Neuronal stem cell (in vitro differentiated cells): ENCODE results near the gene ARHGAP28.

Experiments used
- DNase-seq: peaks from one replicate; pipeline ENCODE4 v3.0.0-alpha.2; 2013; ENCODE audit warnings: low spot score
- H2AFZ ChIP-seq: one replicate; pipeline ENCODE4 v1.6.1; 2013; ENCODE audit warnings: mild to moderate bottlenecking, low read length, inconsistent platforms
- H2AK5ac ChIP-seq: 2 replicates; pipeline ENCODE4 v1.6.1; 2013; ENCODE audit warnings: low read depth, mild to moderate bottlenecking, inconsistent platforms, low read length, moderate library complexity, mixed read lengths
- H2BK120ac ChIP-seq: 2 replicates; pipeline ENCODE4 v1.6.1; 2013; ENCODE audit warnings: low read depth, mild to moderate bottlenecking, inconsistent platforms, low read length, moderate library complexity, mixed read lengths
- H2BK12ac ChIP-seq: one replicate; pipeline ENCODE4 v1.6.1; 2013; ENCODE audit warnings: low read length, inconsistent platforms
- H2BK15ac ChIP-seq: 2 replicates; pipeline ENCODE4 v1.6.1; 2013; ENCODE audit warnings: mild to moderate bottlenecking, low read length, inconsistent platforms, mixed read lengths
- H2BK5ac ChIP-seq: one replicate; pipeline ENCODE4 v1.6.1; 2013; ENCODE audit warnings: inconsistent platforms, mild to moderate bottlenecking, low read length, moderate library complexity
- H3K14ac ChIP-seq: one replicate; pipeline ENCODE4 v1.6.1; 2013; ENCODE audit warnings: low read length, inconsistent platforms
- H3K18ac ChIP-seq: 2 replicates; pipeline ENCODE4 v1.6.1; 2013; ENCODE audit warnings: low read length, inconsistent platforms
- H3K23ac ChIP-seq: 2 replicates; pipeline ENCODE4 v1.6.1; 2013; ENCODE audit warnings: low read depth, mild to moderate bottlenecking, mixed read lengths, low read length, inconsistent platforms; ENCODE audit not compliant: poor library complexity
- H3K27ac ChIP-seq: replicated peaks from 3 replicates; pipeline ENCODE4 v1.5.1; 2013; ENCODE audit warnings: low read length, inconsistent platforms
- H3K27me3 ChIP-seq, 3 experiments: 2 replicates each; pipeline ENCODE4 v1.6.1; 2013; ENCODE audit warnings: low read length in 3 of 3, mild to moderate bottlenecking in 2 of 3, inconsistent platforms in 1 of 3, low read depth in 1 of 3, mixed read lengths in 1 of 3, moderate library complexity in 1 of 3; ENCODE audit not compliant: control insufficient read depth in 3 of 3, insufficient read depth in 3 of 3
- H3K36me3 ChIP-seq, 2 donors: replicated peaks in 1 of 2; 2 replicates each; pipeline ENCODE4 v1.6.1; 2013; ENCODE audit warnings: low read length in 2 of 2; ENCODE audit not compliant: control insufficient read depth in 2 of 2, insufficient read depth in 2 of 2
- H3K4ac ChIP-seq: 2 replicates; pipeline ENCODE4 v1.6.1; 2013; ENCODE audit warnings: inconsistent platforms, mild to moderate bottlenecking, low read length, moderate library complexity
- H3K4me1 ChIP-seq, 2 donors: 1 replicate in 1 of 2; 2 replicates in 1 of 2; pipeline ENCODE4 v1.6.1; 2013; ENCODE audit warnings: low read length in 2 of 2, low read depth in 1 of 2; ENCODE audit not compliant: control insufficient read depth in 2 of 2, insufficient read depth in 1 of 2
- H3K4me2 ChIP-seq: one replicate; pipeline ENCODE4 v1.6.1; 2013; ENCODE audit warnings: mild to moderate bottlenecking, low read length, inconsistent platforms; ENCODE audit not compliant: insufficient read depth, poor library complexity, severe bottlenecking
- H3K4me3 ChIP-seq, 2 donors: 2 replicates each; pipeline ENCODE4 v1.5.1; 2013; ENCODE audit warnings: low read length in 2 of 2, mild to moderate bottlenecking in 2 of 2, inconsistent platforms in 1 of 2, moderate library complexity in 1 of 2
- H3K79me1 ChIP-seq: one replicate; pipeline ENCODE4 v1.6.1; 2013; ENCODE audit warnings: low read depth, mild to moderate bottlenecking, inconsistent platforms, low read length, moderate library complexity
- H3K9ac ChIP-seq: one replicate; pipeline ENCODE4 v1.6.1; 2013; ENCODE audit warnings: mild to moderate bottlenecking, low read depth, low read length, inconsistent platforms; ENCODE audit not compliant: poor library complexity
- H3K9me3 ChIP-seq, 2 donors: replicated peaks in 1 of 2; 2 replicates each; pipeline versions ENCODE3 to v1.6.1; 2013; ENCODE audit warnings: low read length in 2 of 2, mild to moderate bottlenecking in 2 of 2, inconsistent platforms in 1 of 2, low read depth in 1 of 2, mixed read lengths in 1 of 2, moderate library complexity in 1 of 2; ENCODE audit not compliant: control insufficient read depth in 2 of 2, insufficient read depth in 1 of 2
- H4K8ac ChIP-seq: one replicate; pipeline ENCODE4 v1.6.1; 2013; ENCODE audit warnings: low read depth, mild to moderate bottlenecking, inconsistent platforms, low read length, moderate library complexity
- H4K91ac ChIP-seq: one replicate; pipeline ENCODE4 v1.6.1; 2013; ENCODE audit warnings: low read length, low read depth, mild to moderate bottlenecking, inconsistent platforms; ENCODE audit not compliant: poor library complexity
- WGBS, 2 donors: extraction: QIAGEN DNeasy Blood & Tissue Kit; methylation state at CpG; one replicate each; pipeline ENCODE4 v1.1.7; 2013; ENCODE audit warnings: missing lambda C conversion rate in 2 of 2, mixed read lengths in 1 of 2; ENCODE audit not compliant: insufficient read length in 2 of 2, insufficient replicate concordance in 1 of 2; ENCODE audit errors: extremely low coverage in 2 of 2; 5-methylcytosine and 5-hydroxymethylcytosine counted together

The ARHGAP28 gene

GRCh38 chr18:6928359-6928758 lies 198.8 kb downstream of the ARHGAP28 start:
- Histone ChIP-seq H3K36me3 (no peaks in the 10 kb centered on the region), H4K91ac (no peak overlapping the region), H2BK12ac (no peak overlapping the region), H2BK15ac (no peak overlapping the region), H3K4me1 (peaks cover 11 to 12% of the 10 kb centered on the region in 2 donors), H3K27me3 (no peaks in the 10 kb centered on the region), H3K23ac (no peak overlapping the region), H2BK5ac (no peak overlapping the region), H3K9ac (no peak overlapping the region), H2BK120ac (no peak overlapping the region), H3K18ac (no peak overlapping the region), H2AFZ (no peak overlapping the region), H3K4me3 (no peak overlapping the region), H2AK5ac (no peak overlapping the region), H4K8ac (no peak overlapping the region), H3K14ac (no peak overlapping the region), H3K79me1 (no peaks in the 10 kb centered on the region), H3K9me3 (no peaks in the 10 kb centered on the region), H3K4ac (no peak overlapping the region), H3K27ac (no peak overlapping the region), H3K4me2 (no peak overlapping the region)
- DNase-seq, result no peak
- no CpG with 5 or more reads among the region's 11 CpGs for WGBS, 2 donors

- Histone ChIP-seq H2BK120ac (peak overlapping the region; percentile 53), H4K91ac (no peak overlapping the region), H3K14ac (no peak overlapping the region), H3K4me2 (no peak overlapping the region), H3K4me1 (peaks cover 3 to 6% of the 10 kb centered on the region in 2 donors), H3K23ac (peak overlapping the region; percentile 23), H3K9me3 (no peaks in the 10 kb centered on the region), H3K4ac (no peak overlapping the region), H3K79me1 (no peaks in the 10 kb centered on the region), H3K9ac (no peak overlapping the region), H2BK5ac (no peak overlapping the region), H3K18ac (peak overlapping the region; percentile 67), H3K4me3 (no peak overlapping the region), H2AK5ac (no peak overlapping the region), H3K27me3 (no peaks in the 10 kb centered on the region), H3K36me3 (no peaks in the 10 kb centered on the region), H4K8ac (no peak overlapping the region), H2BK15ac (peak overlapping the region; percentile 77), H2AFZ (no peak overlapping the region), H2BK12ac (no peak overlapping the region), H3K27ac (no peak overlapping the region)
- WGBS, 2 donors, result no CpG with 5 or more reads among the region's 45 CpGs
- no peak for DNase-seq
Measured at GRCh38 chr18:6929370-6930102, 200.0 kb downstream of the ARHGAP28 start.

DNA sequence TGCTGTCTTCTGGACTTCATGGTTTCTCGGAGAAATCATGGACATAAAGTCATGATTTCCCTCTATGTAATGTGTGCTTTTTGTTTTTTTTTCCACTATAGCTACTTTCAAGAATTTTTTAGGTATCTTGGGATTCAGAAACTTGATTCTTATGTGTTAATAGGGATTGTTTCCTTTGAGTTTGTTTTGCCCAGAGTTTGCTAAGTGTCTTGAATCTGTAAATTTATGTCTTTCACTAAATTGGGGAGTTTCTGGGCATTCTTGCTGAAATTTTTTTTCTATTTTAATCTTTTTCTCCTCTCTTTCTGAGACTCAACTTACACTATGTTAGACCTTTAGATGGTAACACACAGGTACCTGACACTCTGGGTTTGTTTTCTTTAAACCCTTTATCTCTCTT lies 205.3 kb downstream of the ARHGAP28 start:
- Histone ChIP-seq H3K9ac (no peak overlapping the region), H3K27ac (no peak overlapping the region), H3K4ac (no peak overlapping the region), H2BK120ac (no peak overlapping the region), H3K23ac (no peak overlapping the region), H2AK5ac (no peak overlapping the region), H2BK5ac (no peak overlapping the region), H3K4me1 (peaks cover 2 to 8% of the 10 kb centered on the region in 2 donors), H4K91ac (no peak overlapping the region), H2BK15ac (no peak overlapping the region), H3K14ac (no peak overlapping the region), H3K4me3 (no peak overlapping the region), H2BK12ac (no peak overlapping the region), H4K8ac (no peak overlapping the region), H3K18ac (no peak overlapping the region), H3K79me1 (no peaks in the 10 kb centered on the region), H2AFZ (no peak overlapping the region), H3K9me3 (peaks cover 0 to 4% of the 10 kb centered on the region in 2 donors), H3K27me3 (no peaks in the 10 kb centered on the region), H3K4me2 (no peak overlapping the region), H3K36me3 (peaks cover 0 to 19% of the 10 kb centered on the region in 2 donors)
- no CpG with 5 or more reads among the region's 1 CpG for WGBS, 2 donors
- no peak for DNase-seq

GRCh38 chr18:6938003-6938402 lies 208.5 kb downstream of the ARHGAP28 start:
- Histone ChIP-seq H3K23ac (no peak overlapping the region), H3K36me3 (peaks cover 14 to 50% of the 10 kb centered on the region in 2 donors), H4K8ac (no peak overlapping the region), H2AFZ (no peak overlapping the region), H3K4me3 (no peak overlapping the region), H2BK5ac (no peak overlapping the region), H3K4me2 (no peak overlapping the region), H3K27ac (no peak overlapping the region), H3K4ac (no peak overlapping the region), H3K9me3 (peaks cover 0 to 4% of the 10 kb centered on the region in 2 donors), H4K91ac (no peak overlapping the region), H2AK5ac (no peak overlapping the region), H2BK120ac (no peak overlapping the region), H3K14ac (no peak overlapping the region), H3K18ac (no peak overlapping the region), H2BK12ac (no peak overlapping the region), H3K9ac (no peak overlapping the region), H3K4me1 (peaks cover 2 to 8% of the 10 kb centered on the region in 2 donors), H2BK15ac (no peak overlapping the region), H3K27me3 (no peaks in the 10 kb centered on the region), H3K79me1 (no peaks in the 10 kb centered on the region)
- no CpG with 5 or more reads among the region's 7 CpGs for WGBS, 2 donors
- no peak for DNase-seq
